ACHN (cell line): ENCODE results near the gene ATP13A1.
A peak's percentile ranks its signal among the peaks of the same experiment; 100 is the strongest.

Experiments used
- DNase-seq: peaks from one replicate; pipeline ENCODE4 v3.0.0-alpha.2; 2015
- in situ Hi-C: cut with HindIII; loops from 2 replicates; pipeline ENCODE4 v1.10.0; 2017; ENCODE audit warnings: low sequenced_read_pairs, low pct_ligation_motif_present, low pct_unique_long_range_greater_than_20kb

The ATP13A1 gene

DNA sequence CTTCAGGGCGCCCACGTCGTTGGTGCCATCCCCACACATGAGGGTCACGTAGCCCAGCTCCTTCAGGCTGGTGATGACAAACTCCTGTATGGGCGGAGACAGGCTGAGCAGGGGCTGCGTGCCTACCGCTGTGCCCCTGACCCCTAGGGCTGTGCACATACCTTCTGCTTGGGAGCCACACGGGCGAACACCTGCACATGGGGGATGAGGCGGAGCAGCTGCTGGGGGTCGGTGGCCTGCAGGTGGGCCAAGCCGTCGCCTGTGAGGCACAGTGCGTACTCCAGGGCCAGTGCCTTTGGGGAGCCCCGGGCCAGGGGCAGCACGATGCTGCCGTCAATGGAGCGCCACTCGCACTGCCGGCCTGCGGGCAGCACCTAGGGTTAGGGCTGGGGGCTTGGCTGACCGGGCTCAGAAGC, 13.9 kb downstream of the ATP13A1 start:
- DNase-seq = no peak
- in situ Hi-C loops = no loop called here

DNA sequence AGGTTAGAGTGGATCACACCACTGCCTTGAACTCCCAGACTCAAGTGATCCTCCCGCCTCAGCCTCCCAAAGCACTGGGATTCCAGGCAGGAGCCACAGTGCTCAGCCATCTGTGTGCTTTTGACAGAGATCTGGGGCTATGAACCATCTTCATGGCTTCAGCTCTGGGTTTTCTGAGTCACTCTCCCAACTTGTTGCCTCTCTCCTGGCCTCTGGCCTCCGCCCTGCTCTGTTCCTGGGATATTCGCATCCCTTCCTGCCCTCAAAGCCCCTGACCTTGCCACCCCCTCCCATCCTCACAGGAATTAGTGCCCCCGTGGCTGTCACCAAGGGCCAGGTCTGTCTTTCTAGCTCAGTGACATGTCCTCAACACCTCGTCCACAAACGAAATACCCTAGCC, 14.3 kb downstream of the ATP13A1 start:
- in situ Hi-C loops = no loop called here
- DNase-seq = no peak

DNA sequence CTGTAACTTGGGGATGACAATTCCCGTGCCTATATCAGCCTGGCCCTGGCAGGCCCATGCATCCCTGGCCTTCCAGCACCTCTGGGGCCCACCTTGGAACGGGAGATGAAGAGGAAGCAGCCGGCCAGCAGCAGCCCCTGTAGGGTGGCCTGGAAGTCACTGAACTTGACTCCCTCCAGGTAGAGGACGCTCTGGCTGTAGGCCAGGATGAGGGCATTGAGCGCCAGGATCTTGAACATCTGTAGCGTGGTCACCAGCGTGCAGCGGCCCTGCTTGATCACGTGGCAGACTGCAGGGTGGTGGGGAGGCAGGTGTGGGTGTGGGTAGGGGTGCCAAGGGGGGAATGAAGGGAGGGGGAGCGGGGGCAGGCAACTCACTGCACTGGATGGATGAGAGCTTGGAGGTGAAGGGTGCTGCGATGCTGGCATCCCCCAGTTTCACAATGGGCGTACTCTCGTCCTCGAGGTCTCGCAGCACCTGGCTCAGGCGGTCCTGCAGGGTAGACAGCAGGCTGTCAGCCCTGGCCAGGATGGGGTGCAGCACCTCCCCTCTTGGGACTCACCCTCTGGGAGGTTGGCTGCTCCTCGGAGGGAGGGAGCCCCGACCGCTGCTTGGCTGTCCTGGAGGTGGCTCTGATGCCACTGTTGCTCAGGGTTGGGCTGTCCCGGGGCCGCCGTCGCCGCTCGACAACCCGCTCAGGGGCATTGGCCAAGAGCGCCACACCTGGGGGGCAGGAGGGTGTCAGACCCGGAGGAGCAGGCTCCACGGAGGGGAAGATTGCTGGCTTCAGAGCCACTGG, 16.2 kb downstream of the ATP13A1 start:
- DNase-seq = no peak
- in situ Hi-C loops = no loop called here

DNA sequence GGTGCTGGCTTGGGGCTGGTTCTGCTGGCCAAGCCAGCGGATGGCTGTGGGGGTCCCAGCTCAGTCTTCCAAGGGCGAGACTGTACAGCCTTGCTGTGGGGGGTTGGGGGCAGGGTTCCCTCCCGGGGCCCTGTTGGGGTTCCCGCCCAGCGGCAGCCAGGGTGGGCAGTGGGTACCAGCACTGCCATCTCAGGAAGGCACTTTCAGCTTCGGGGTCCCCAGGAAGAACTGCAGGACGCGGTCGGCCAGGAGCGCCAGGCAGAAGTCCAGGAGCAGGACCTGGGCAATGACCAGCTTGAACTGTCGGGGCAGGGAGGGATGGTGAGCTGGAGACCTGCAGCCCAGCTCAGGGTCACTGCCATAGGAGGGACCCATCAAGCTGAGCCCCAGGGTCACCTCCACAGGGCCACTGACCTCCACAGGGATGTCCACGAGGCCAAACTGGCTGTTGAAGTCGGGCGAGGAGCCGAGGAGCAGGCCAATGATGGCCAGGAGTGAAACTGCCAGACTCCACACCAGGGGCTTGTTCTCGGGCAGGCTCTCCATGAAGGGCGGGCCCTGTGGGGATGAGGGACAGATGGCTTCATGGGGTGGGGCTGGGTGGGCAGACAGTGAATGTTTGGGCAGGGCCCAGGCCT, 18.1 kb downstream of the ATP13A1 start:
- DNase-seq = no peak
- in situ Hi-C loops = no loop called here

DNA sequence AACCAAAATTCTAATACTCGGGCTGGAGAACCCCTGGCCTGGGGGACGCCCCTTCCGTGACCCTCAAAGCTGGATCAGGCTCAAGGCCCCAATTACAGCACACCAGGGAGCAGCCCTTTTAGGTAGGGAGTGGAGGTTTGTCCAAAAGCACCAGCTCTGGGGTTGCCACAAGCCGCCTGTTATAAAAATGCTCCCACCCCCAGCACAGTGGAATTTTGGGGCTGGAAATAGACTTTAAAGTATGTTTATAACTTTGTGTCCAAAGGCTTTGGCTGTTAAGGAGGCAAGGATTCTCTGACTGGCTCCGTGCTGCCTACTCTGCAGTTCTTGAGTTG, 19.5 kb downstream of the ATP13A1 start:
- DNase-seq = no peak
- in situ Hi-C loops = no loop called here

DNA sequence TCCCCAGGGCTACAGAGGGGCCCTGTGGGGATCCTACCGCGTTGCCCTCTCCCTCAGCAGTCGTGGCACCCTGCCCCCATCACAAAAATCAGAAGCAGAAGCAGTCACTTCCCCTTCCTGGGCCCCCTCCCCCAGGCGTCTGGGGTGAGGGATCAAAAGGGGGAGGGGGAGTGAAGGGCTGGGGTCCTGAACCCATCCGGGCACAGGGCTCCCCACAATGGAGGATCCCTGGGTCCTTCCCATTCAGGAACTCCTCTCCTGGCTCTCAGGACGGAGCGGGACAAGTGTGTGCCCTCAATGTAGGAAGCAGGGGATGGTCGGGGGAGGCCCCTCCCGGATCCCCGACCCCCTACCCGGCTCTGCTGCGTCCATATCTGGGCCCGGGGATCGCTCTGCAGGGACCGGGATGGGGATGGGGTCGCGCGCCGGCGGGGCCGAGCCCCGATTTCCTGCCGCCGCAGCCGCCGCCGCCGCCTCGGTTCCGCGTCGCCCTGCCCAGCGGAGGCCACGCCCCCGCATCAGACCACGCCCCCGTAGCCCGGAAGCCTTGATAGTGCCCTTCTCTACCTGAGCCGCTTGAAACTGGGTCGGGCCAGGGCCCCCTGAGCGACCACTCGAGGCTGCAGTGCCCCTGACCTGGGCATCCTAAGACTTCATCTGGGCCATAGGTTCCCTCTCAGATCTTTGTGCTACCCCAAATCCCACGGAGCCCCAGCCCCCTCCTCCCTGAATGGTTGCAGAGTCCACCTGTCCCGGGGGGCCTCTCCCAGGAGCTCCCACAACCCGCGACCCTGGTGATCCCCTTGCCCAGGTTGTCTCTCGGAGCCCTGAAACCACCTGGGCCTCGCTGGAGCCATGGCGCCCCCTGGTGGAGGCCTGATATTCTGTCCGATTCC, 20.1 kb downstream of the ATP13A1 start, which contains the start of gene GMIP:
TSS of gene GMIP (minus strand) at position 500 of the 896 bp plus-strand sequence. CDS start at position 372, 128 bp downstream.
- in situ Hi-C loops = no loop called here
- peak; percentile 53 for DNase-seq

DNA sequence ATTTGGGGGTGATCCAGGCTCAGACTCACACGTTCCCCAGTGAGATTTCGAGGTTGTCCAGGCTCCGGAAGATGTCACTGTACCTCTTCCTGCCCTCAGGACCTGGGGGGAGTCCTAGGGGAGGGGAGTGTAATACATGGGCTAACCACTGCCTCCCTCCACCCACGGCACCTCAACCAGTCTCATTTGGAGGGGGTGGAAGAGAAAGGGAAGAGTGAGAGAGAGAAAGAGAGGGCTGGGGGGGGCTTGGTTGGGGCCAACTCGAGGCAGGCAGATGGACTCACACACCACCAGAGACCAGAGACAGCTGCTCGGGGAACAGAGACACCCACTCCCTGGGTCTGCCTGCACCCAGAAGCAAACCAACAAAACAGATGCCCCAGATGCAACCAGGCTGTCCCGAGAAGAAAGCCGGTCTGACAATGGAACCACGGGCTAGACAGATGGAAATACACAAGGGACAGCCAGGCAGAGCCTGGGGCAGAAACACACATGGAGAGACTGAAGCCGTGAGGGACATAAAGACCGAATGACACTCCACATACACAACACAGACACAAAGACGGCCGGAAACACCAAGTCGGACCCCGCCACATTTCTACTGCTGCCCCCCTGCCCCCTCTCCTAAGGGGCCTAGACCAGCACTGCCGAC, 20.8 kb downstream of the ATP13A1 start:
- no peak for DNase-seq

DNA sequence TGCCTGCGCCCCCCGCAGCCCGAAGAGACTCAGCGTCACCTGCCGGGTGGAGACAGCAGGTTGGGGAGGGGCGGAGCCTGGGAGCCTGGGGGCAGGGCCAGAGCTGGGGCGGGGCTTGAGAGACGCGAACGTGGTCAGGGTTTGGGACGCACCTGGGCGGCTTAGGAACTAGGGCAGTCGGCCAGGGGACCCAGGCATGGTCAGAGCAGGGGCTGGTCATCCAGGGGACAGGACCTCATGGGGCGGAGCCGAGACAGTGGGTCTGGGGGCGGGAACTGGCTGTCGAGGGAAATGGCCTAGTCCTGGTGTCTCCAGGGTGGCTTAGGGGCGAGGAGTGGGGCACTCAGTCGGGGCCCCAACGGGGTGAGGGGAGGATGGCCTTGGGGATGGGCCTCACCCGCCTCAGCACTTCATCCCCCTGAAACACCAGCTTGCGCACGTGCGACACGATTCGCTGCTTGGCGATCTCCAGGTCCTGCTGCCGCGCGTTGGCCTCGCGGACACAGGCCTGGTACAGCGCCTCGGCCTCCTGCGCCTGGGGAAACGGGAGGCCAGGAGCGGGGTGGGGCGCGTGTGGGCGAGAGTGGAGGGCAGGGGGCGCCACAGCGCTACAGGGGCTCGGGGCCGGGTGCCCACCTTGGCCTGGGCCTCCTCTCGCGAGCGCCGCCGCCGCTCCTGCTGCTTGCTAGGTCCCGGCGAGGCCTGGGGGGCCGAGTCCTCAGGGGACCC, 25.8 kb downstream of the ATP13A1 start:
- in situ Hi-C loops = no loop called here
- DNase-seq = no peak

More for the DNA sequence above, 20.8 kb downstream of the ATP13A1 start:
- in situ Hi-C loops = no loop called here

DNA sequence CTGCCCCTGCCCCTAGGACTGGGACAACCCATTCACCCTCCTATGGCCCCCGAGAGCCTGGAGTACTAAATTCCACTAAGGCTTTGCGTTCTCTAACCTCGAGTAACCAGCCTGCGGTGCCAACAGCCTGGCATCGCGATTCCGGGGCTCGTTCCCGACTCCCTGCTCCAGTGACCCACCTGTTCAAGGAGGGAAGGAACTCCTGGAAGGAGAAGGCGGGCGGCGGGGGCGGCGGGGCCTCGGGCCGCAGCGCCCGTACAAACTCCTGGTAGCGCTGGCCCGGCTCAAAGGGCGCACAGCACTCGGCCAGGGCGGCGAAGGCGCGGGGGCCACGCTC, 26.3 kb downstream of the ATP13A1 start:
- in situ Hi-C loops = no loop called here
- no peak for DNase-seq

DNA sequence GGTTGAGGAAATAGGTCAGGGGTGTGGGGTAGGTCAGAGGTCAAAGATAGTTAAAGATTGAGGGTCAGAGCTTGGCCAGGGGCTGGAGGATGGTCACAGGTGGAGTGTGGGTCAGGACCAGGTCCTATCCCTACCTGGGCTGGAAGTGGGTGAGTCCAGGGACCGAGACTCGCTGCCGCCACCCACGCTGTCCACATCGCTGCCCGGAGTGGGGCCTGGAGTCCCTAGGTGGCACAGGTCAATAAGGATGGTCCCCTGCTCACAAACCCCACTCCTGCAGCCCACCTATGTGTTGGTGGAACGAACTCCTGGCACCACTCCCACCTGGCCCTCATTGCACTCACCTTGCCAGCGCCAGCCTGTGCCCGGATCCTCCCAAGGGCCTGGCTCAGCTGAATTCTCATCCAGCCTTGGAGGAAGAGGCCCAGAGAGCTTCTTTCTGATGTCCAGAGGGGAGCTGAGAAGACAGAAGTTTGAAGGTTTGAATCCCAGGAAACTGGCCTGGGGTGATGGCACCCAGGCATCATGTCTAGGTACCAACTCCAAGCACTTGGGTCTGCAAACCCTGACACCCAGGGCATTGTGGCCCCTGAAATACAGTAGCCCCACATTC, 26.8 kb downstream of the ATP13A1 start:
- in situ Hi-C loops = no loop called here
- no peak for DNase-seq

DNA sequence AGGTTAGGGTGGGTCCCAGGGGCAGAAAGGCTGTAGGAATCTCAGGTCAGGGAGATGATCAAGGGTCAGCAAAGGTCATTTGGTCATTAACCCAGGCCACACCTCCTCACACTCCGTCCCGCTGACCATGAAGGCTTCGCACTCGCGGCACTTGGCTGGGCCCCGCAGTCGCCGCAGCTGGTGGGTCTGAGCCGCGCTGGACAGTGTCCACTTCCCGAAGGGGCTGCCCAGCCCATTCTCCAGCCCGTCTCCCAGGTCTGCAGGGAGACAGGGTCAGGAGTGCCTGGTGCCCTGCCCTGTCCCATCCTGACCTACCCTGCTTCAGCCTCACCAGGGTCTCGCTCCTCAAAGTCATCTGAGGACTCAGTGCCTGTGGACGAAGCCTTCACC, 28.2 kb downstream of the ATP13A1 start:
- in situ Hi-C loops = no loop called here
- no peak for DNase-seq

DNA sequence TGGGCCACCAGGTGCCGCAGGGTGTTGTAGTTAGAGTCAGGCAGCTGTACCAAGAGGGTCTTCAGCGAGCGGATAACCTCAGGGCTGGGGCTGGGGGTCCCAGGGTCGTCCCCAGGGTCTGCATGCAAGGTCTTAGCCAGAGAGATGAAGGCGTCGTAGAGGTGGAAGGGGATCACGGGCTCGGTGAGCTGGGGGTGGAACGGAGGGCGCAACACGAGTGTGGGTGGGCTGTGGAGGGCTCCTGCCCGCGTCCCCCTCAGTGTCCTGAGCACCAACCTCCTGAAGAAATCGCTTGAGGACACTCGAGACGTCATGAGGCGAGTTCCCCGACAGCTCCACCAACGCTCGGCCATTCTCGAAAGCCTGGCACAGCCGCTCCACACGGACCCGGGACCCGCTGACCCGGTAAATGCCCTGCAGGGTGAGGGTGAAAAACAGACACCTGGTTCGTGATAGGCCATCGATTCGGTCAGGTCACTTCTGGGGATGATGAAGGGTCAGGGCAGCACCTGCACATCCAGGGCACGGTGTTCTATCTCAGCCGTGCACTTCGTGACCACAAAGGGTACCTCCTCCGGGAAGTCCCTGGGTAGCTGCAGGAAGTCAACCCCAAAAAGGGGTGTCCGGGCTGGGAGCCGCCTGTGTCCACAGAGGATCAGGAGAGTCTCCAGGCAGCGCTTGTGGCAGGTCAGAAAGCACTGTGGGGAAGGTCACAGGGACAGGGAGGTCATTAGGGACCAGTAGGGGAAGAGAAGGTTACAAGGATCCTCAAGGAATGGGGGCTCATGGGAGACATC, 28.8 kb downstream of the ATP13A1 start:
- in situ Hi-C loops = no loop called here
- DNase-seq = no peak

DNA sequence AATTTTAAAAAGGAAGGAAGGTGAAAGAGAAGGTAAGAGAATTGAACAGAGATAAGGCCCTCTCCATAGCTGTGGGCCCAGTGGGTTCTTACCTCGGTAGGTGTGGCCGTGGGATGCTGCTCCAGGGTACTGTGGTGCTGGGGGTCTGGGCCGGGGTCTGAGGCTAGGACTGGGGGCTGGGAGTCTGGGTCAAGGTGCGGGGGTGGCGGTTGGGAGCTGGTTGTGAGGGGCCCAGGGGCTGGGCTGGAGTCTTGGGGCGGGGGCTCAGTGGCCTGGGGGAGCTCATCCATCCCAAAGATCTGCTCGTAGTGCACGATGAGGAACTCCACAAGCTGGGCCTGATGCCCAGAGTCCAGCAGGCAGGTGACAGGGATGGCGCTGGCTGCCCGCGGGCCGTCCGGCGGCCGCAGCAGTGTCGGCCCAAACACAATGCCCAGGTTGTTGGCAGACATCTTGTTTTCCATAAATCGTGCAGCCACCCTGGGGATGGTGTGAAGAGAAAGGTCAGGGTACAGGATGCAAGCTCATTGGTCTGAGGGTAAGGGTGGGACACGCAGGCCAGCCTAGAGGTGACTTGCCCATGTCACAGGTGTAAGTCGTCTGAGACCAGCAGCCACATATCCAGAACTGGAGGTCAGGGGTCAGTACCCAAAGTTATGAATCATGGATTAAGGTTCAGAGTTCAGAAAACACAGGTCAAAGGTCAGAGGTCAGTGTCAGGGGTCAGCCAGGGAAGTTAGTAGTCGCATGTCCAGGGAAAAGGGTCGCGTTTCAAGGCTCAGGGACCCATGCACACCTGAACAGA, 29.6 kb downstream of the ATP13A1 start:
- in situ Hi-C loops = no loop called here
- no peak for DNase-seq

DNA sequence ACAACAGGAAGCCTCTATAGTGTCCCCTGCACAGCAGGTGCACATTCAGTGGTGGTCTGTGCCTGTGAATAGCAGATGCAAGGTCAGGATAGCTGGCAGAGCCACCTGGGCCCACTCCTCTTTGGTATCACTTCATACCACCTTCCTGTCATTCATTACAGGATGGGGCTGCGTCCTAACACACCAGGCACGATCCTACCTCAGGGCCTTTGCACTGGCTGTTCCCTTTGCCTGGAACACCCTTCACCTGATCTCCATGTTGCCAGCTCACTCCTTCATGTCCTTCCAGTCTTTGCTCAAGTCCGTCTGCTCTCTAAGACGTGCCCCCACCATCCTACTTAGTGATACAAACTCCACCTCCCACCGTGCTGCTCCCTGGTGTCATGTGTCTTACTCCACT, 30.8 kb downstream of the ATP13A1 start:
- no peak for DNase-seq
- in situ Hi-C loops = no loop called here

DNA sequence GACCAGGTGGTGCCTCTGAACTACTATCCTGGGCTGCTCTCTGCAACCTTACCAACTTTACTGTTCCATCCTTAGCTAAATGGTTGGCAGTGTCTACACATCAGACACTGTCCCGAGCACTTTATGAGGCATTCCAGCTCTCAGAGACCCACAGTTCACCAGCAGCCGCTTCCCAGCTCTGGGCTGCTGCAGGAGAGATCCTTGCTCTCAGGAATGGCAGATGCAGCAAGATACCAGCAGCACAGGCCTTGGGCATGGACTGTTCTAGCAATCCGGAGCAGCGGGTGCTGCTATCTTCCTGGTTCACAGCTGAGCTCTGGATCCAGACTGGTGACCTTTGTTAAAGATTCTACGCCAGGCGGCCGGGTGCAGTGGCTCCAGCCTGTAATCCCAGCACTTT, 32.1 kb downstream of the ATP13A1 start:
- in situ Hi-C loops = no loop called here
- no peak for DNase-seq

DNA sequence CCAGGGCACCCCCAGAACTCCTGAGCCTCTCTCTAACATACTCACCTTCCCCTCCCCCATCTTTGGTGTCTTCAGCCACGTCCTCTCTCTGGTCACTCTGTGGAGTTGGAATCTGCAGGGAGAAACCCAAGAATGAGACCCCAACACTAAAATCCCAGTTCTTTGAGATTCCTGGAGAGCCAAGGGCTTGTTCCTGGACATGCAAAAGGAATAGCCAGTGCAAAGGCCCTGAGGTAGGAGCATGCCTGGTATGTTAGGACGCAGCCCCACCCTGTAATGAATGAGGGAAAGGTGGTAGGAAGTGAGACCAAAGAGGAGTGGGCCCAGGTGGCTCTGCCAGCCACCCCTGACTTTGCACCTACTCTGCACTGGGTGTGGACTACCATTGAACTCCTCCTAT, 33.0 kb downstream of the ATP13A1 start:
- in situ Hi-C loops = no loop called here

DNA sequence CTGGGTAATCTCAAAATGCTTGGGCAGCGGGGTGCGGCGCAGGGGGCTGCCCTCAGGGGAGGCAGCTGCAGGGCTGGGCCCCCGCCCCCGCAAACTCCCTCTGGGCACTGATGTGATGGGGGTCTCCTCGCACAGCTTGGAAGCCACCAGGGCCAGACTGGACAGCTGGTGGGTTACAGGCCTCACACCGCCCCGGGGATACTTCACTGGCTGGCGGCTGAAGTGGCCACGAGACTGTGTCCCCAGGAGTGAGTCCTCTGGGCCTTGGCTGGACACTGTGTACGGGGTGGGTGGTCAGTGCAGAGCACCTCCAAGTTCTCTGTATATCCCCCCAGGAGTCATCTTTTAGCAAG, 33.4 kb downstream of the ATP13A1 start:
- in situ Hi-C loops = no loop called here
- no peak for DNase-seq

More for the DNA sequence above, 33.0 kb downstream of the ATP13A1 start:
- DNase-seq = no peak
